Activated naive CD4-positive, alpha-beta T cell treated with anti-CD3 and anti-CD28 coated beads, Interleukin-2, amount 10 ng/mL, durations not matched to agents 7 days and 5 days (primary cell): ENCODE data around the gene KCNK17.

Experiments used
- CTCF ChIA-PET: fragments of 350-600 bp; sonication (Branson Sonifier 250); formaldehyde crosslinking; loops from one replicate; lab custom pipeline; 2021; ENCODE audit warnings: antibody characterized with exemption; lab: Charles Lee
- DNase-seq: peaks from one replicate; pipeline ENCODE4 v3.0.0-alpha.2; 2020
- H3K27ac Mint-ChIP-seq: one replicate; pipeline ENCODE4 v1.8.0; 2021; ENCODE audit warnings: mild to moderate bottlenecking, moderate library complexity, mixed read lengths
- H3K27me3 Mint-ChIP-seq: one replicate; pipeline ENCODE4 v1.8.0; 2021; ENCODE audit warnings: mild to moderate bottlenecking, mixed read lengths
- H3K36me3 Mint-ChIP-seq: one replicate; pipeline ENCODE4 v1.8.0; 2021; ENCODE audit warnings: mixed read lengths
- H3K4me1 Mint-ChIP-seq: one replicate; pipeline ENCODE4 v1.8.0; 2021; ENCODE audit warnings: mixed read lengths
- H3K4me3 Mint-ChIP-seq: one replicate; pipeline ENCODE4 v1.8.0; 2021; ENCODE audit warnings: mild to moderate bottlenecking, moderate library complexity, mixed read lengths
- H3K9me3 Mint-ChIP-seq: one replicate; pipeline ENCODE4 v1.8.0; 2021; ENCODE audit warnings: mixed read lengths

Gene KCNK17

DNA sequence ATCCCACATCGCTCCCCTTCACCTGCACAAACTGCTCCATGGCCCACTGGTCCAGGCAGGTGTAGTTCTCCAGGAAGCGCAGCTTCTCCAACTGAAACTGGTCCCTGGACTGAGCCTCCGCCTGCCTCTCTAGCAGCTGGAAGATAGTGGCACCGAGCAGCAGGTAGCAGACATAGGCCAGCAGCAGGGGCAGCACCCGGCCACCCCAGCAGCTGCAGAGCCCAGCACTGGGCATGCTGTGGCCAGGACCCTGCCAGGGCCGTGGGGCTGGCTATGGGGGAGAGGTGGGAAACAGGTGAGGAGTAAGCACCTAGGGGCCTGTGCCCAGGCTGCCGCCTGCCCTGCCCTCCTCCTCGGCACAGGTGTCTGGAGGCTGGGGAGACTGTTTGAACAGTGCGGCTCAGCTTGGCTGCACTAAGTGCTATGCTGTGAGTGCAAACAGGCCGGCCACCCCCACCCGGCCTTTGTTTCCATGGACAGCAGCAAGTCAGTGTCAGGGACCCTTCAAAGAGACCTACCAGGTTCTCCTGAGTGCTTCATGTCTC is 8.2 kb upstream of the KCNK17 start, which contains the start of gene KCNK16:
TSS of gene KCNK16 (minus strand) at position 397 of the 545 bp plus-strand sequence. CDS start at position 235, 162 bp downstream.
- Mint-ChIP-seq H3K27me3 (peaks cover 56% of the 10 kb centered on the region), H3K36me3 (no peaks in the 10 kb centered on the region), H3K27ac (no peak within 1 kb of the TSS), H3K4me1 (no peaks in the 10 kb centered on the region), H3K9me3 (no peaks in the 10 kb centered on the region), H3K4me3 (no peak within 1 kb of the TSS)
- CTCF ChIA-PET: interaction anchor here (1.0 kb wide), 1 partner anchor 12 kb away, joined by 3 read pairs; no protein-coding TSS in a partner anchor
- no peak for DNase-seq

DNA sequence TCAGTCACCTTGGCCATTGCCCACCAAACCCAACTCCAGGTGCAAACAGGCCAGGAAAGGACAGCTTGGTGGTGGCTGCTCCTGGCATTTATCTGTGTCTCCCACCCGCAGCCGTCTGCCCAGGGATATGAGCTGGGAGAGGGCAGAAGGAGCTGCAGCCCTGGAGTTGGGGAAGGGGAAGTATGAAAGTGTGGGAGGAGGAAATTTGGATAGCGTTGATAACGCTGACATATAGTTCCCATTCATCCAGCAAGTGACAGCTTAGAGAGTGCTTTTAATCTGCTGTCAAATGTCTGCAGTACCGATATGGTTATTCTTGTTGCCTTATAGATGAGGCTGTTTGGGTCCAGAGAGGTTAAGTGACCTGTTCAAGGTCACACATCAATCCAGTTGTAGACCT is 7.5 kb upstream of the KCNK17 start:
- CTCF ChIA-PET: interaction anchor here (1.0 kb wide), 1 partner anchor 11 kb away, joined by 3 read pairs; no protein-coding TSS in a partner anchor
- Mint-ChIP-seq H3K27me3 (peaks cover 59% of the 10 kb centered on the region), H3K9me3 (no peaks in the 10 kb centered on the region), H3K4me1 (no peaks in the 10 kb centered on the region), H3K36me3 (no peaks in the 10 kb centered on the region), H3K27ac (no peak overlapping the region), H3K4me3 (no peak overlapping the region)
- DNase-seq: no peak

DNA sequence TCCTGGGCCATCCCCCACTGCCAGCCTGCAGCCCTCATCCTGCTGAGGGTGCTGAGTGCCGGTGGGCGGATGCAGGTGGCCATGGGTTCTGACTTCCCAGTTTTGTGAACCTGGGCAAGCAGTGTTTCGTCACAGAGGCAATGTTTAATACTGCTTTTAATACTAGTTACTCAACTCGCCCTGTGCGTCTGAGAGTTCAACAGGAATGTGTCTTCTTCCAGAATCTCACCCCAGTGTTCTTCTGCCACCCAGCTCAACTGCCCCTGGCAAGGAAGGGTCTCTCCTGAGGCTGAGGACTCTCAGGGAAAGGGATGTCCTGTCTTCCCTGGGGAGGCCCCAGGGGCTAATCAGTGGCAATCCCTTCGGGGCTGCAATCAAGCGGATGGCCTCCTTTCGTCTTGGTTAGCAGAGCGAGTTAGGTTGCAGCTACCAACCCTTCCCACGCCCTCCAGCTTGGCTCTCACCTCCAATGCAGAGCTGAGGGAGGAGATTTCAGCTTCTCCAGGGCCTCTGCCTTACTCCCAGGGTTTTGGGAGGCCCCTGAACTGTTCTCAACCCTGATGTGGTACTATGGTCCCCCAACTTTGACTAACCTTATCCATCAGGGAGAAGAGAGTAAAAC is 6.3 kb upstream of the KCNK17 start:
- H3K4me3 Mint-ChIP-seq: no peak overlapping the region
- no peak overlapping the region for H3K27ac Mint-ChIP-seq
- no peaks in the 10 kb centered on the region for H3K9me3 Mint-ChIP-seq
- no peak for DNase-seq
- no peaks in the 10 kb centered on the region for H3K36me3 Mint-ChIP-seq
- CTCF ChIA-PET: no interaction called here
- H3K4me1 Mint-ChIP-seq: no peaks in the 10 kb centered on the region
- H3K27me3 Mint-ChIP-seq: peaks cover 66% of the 10 kb centered on the region

DNA sequence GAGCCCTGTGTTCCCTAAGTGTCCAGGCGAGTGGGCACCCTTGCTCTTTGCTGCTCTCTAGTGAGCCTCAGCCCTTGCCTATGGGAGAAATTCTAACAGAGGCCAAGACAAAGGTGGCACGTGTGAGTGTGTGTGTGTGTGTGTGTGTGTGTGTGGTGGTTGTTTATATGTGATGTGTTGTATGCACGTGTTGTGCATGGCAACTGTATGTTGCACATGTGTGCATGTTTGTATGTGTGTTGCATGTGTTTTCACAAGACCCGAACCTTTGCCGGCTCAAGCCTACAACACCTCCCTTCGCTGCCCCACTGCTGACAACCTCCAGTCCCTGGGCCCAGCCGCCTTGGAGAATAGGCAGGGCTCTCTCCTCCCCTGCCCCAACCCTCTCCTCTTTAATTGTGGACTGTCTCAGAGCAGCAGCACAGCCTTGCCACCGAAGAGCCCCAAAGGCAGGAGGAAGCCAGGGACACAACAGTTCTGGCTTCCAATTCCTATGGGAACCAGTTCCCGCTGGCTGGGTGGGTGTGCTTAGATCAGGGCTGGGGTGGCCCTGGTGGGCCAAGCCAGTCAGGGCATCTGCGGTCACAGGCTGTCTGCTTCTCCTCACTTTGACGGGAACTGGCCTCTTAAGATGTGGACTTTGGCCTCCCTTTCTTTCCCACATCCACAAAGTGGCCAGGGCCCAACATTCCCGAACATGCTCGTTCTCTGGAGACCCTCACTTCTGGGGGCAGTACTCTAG is 5.6 kb upstream of the KCNK17 start:
- H3K27ac Mint-ChIP-seq: no peak overlapping the region
- no peaks in the 10 kb centered on the region for H3K9me3 Mint-ChIP-seq
- no peak for DNase-seq
- H3K36me3 Mint-ChIP-seq: no peaks in the 10 kb centered on the region
- no peaks in the 10 kb centered on the region for H3K4me1 Mint-ChIP-seq
- CTCF ChIA-PET: no interaction called here
- no peak overlapping the region for H3K4me3 Mint-ChIP-seq
- H3K27me3 Mint-ChIP-seq: peaks cover 72% of the 10 kb centered on the region

DNA sequence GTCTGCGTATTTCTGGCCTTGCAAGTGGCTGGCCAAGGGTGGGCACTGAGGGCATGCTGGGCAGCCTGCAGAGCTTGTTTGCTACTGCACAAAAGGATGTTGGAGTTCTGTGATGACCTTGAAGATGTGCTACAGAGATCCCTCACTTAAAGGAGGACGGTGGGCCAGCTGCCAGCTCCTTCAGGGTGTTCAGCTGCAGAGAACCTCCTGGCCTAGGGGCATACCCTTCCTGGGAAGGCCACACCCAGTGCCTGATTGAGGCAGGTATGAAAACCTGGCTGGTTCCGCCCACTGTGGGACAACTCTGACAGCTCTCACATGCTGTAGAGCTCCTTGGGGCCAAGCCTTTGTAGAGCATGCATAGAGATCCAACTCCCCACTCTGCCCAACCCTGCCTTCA is 3.0 kb upstream of the KCNK17 start:
- H3K27me3 Mint-ChIP-seq: peaks cover 96% of the 10 kb centered on the region
- H3K4me3 Mint-ChIP-seq: no peak overlapping the region
- CTCF ChIA-PET: no interaction called here
- no peak overlapping the region for H3K27ac Mint-ChIP-seq
- H3K4me1 Mint-ChIP-seq: peaks cover 8% of the 10 kb centered on the region
- no peaks in the 10 kb centered on the region for H3K9me3 Mint-ChIP-seq
- no peak for DNase-seq
- H3K36me3 Mint-ChIP-seq: no peaks in the 10 kb centered on the region

DNA sequence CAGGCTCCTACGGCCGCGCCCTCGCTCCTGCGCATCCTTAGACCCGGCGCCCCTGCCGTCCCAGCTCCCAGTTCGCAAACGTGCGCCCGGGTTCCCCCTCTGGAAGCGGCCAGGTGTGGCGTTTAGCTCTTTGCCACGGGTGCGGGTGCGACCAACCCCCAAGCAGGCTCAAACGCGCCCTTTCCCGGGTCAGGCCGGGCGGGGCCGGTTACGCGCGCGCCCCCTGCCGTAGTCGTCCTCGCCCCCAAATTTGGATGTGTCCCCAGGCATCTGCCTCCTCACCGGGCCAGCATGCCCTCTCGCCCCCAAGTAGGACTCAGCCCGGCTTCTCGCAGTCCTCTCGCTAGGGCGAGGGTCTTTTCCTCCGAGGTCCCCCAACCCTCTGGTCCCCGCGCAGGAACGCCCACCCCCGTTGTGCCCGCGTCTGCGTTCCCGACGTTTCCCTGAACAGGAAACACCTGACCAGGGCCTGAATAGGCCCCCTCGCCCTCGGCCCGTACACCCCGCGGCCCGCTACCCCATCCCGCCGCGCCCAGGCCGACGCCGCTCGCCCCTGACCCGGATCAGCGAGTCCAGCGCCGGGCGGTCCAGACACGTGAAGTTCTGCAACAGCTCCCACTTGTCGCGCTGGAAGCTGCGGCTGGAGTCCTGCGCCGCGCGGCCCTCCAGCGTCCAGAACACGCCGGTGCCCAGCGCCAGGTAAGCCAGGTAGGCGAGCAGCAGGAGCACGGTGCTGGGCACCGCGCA is 520 bp downstream of the KCNK17 start:
- no peak overlapping the region for H3K4me3 Mint-ChIP-seq
- no peaks in the 10 kb centered on the region for H3K36me3 Mint-ChIP-seq
- H3K4me1 Mint-ChIP-seq: peaks cover 8% of the 10 kb centered on the region
- H3K27me3 Mint-ChIP-seq: peaks cover 92% of the 10 kb centered on the region
- H3K9me3 Mint-ChIP-seq: no peaks in the 10 kb centered on the region
- CTCF ChIA-PET: interaction anchor here (1.7 to 17.8 kb wide), 3 partner anchors 11 to 441 kb away, joined by 4 to 410 read pairs (median 7); no protein-coding TSS in a partner anchor
- H3K27ac Mint-ChIP-seq: no peak overlapping the region
- DNase-seq: no peak

DNA sequence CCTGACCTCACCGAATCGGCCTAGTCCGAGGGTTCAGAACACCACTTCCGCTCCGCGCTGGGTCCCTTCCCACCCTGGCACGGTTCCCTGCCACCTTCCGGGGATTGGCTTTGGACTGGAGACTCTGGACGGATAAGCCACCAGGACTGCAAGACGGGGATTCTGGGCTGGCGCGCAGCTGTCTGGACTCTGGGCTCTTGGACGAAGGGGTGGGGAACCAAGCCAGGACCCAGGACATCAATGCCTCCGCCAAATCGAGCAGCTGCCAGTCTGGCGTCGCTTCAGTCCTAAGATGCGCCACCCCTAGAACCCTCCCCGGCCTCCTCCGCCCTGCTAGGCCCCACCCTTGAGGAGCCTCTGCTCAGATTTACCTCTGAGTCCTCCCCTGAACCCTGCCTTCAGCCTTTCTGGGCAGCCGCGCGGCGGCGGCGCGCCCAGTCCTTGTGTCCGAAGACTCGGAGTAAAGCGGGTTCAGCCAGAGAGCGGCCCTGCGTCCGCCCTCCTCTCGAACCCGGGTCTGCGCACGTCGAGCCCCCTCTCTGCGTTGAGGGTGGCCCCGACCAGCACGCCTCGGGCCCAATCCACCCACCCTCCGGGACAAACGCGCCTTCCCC is 1.2 kb downstream of the KCNK17 start:
- Mint-ChIP-seq H3K27ac (no peak overlapping the region), H3K27me3 (peaks cover 88% of the 10 kb centered on the region), H3K36me3 (no peaks in the 10 kb centered on the region), H3K4me3 (no peak overlapping the region), H3K4me1 (peaks cover 8% of the 10 kb centered on the region), H3K9me3 (no peaks in the 10 kb centered on the region)
- CTCF ChIA-PET: interaction anchor here (1.7 to 17.8 kb wide), 3 partner anchors 10 to 441 kb away, joined by 4 to 410 read pairs (median 7); no protein-coding TSS in a partner anchor
- no peak for DNase-seq

DNA sequence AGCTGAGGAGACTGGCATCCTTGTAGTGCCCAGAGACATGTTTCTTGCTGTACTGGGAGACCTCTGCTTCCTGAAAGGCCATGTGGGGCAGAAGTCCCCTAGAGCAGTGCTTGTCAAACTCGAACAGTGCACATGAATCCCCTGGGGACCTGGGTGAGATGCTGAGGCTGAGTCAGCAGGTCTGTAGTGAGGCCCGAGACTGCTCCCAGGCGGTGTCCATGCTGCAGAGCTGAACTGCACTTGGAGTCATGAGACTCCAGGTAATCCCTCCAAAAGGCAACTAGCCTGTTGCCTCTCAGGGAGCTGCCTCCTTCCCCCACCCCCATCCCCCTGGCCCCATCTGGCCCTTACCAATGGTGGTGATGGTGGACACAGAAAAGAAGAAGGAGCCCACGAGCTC is 3.7 kb downstream of the KCNK17 start:
- peaks cover 63% of the 10 kb centered on the region for H3K27me3 Mint-ChIP-seq
- no peak overlapping the region for H3K27ac Mint-ChIP-seq
- H3K4me1 Mint-ChIP-seq: peaks cover 8% of the 10 kb centered on the region
- DNase-seq: no peak
- H3K4me3 Mint-ChIP-seq: no peak overlapping the region
- H3K9me3 Mint-ChIP-seq: no peaks in the 10 kb centered on the region
- CTCF ChIA-PET: interaction anchor here (0.6 to 17.8 kb wide), 25 partner anchors 11 to 439 kb away, joined by 3 to 410 read pairs (median 4); no protein-coding TSS in a partner anchor
- no peaks in the 10 kb centered on the region for H3K36me3 Mint-ChIP-seq

DNA sequence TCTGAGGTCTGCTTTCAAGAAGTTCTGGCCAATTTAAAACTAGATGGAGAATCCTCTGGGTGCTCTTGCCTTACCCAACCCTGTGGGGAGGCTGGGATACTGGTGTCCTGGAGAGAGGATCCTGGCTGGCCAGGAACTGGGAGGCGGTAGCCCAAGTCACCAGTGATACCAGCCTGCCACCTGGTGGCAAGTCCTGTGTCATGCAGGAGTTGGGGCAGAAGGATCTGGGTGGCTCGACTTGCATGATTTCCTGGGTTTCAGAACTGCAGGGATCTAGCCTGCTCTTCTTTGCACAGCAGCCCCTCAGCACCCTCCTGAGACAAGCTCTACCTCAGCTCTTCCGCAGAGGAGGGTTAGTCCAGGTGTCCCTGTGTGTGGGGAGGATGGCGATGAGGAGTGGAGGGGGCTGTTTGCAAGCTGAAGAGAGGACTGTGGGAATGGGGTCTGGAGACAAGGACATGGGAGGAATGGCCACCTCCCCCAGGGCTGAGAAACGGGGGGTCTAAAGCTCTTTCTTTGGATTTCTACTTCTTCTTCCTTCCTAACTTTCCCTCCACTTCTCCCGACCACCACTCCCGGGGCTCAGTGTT is 4.2 kb downstream of the KCNK17 start:
- DNase-seq: peak; percentile 75
- Mint-ChIP-seq H3K4me3 (no peak overlapping the region), H3K4me1 (peaks cover 8% of the 10 kb centered on the region), H3K27me3 (peaks cover 58% of the 10 kb centered on the region), H3K36me3 (no peaks in the 10 kb centered on the region), H3K27ac (no peak overlapping the region), H3K9me3 (no peaks in the 10 kb centered on the region)
- CTCF ChIA-PET: interaction anchor here (0.7 to 17.8 kb wide), 30 partner anchors 11 to 438 kb away, joined by 3 to 410 read pairs (median 4); no protein-coding TSS in a partner anchor

DNA sequence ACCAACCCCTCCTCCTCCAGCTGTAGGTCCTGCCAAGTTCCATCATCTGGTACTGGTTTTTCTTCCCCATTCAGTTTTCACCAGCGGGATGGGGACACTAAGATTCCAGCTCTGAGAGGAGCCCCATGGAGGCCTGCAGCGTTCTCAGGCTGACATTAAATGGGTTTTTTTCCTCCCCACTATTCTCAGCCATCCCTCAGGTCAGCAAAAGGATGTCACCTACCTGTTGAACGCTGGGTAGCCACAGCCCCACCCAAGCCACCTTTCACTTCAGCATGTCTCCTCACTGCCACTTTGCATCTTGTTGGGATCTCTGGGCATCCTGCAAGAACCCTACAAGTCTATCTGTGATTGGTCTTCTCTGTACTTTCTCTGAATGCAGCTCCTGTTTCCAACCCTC is 6.8 kb downstream of the KCNK17 start:
- H3K27me3 Mint-ChIP-seq: peaks cover 32% of the 10 kb centered on the region
- no peak overlapping the region for H3K27ac Mint-ChIP-seq
- CTCF ChIA-PET: interaction anchor here (0.7 to 17.8 kb wide), 8 partner anchors 26 to 435 kb away, joined by 3 to 410 read pairs (median 5); no protein-coding TSS in a partner anchor
- no peak for DNase-seq
- H3K4me1 Mint-ChIP-seq: peaks cover 6% of the 10 kb centered on the region
- H3K36me3 Mint-ChIP-seq: no peaks in the 10 kb centered on the region
- H3K4me3 Mint-ChIP-seq: no peak overlapping the region
- no peaks in the 10 kb centered on the region for H3K9me3 Mint-ChIP-seq

DNA sequence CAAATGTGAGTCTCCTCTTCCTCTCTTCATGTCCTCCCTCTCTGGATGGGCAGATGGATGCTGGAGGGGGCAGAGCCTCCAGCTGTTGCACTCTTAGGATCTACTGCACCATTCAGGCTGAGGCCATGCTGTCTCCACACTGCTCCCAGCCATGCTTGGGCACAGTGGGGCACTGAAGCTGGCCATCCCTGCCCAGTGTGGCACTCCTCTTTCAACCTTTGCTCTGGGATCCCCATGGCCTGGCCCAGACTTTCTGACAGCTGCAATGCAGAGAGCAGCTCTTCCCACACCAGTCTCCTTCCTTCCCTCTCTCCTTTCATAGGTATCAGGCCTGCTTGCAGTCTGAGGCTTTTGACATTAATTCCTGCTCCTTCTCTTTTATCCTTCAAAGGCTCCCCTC is 9.3 kb downstream of the KCNK17 start:
- CTCF ChIA-PET: interaction anchor here (0.7 to 17.8 kb wide), 8 partner anchors 122 to 307 kb away, joined by 3 to 410 read pairs (median 4); no protein-coding TSS in a partner anchor
- H3K27me3 Mint-ChIP-seq: peaks cover 9% of the 10 kb centered on the region

DNA sequence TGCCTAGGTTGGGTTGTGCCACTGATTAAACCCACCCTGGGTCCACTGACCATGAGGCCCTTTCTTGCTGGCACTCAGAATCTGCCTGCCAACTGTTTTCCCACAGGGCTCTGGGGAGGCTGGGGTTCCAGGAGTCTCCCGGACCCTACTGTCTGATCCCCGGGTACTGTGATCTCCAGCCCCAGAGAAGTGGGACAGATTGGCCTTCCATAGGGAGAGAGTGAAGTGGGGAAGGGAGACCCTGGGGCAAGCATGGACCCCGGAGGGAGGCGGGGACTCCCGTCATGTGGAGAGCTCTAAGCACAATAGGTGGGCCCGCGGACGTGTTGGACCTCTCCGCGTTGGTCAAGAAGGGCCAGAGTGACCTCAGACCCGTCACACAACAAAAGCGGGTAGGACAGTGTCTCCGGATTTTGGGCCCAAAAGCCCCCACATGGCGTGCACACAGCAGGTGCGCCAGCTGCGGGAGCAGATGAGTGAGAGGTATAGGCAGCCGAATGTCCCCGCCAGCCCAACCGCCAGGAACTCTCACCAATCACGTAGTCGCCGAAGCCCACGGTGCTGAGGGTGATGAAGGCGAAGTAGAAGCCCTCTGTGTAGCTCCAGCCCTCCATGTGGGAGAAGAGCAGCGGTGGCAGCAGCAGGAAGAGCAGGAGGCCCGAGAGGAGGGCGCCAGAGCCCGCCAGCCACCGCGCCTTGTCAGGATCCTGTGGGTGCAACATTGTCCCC is 10.6 kb downstream of the KCNK17 start:
- DNase-seq: no peak
- Mint-ChIP-seq H3K4me3 (no peak overlapping the region), H3K27ac (no peak overlapping the region), H3K36me3 (no peaks in the 10 kb centered on the region), H3K9me3 (no peaks in the 10 kb centered on the region), H3K4me1 (peaks cover 6% of the 10 kb centered on the region), H3K27me3 (peaks cover 1% of the 10 kb centered on the region)
- CTCF ChIA-PET: interaction anchor here (0.9 to 17.8 kb wide), 30 partner anchors 9 to 458 kb away, joined by 3 to 410 read pairs (median 5); partner anchors contain the start of gene KCNK5

More for the DNA sequence above, 9.3 kb downstream of the KCNK17 start:
- Mint-ChIP-seq H3K4me3 (no peak overlapping the region), H3K4me1 (peaks cover 6% of the 10 kb centered on the region), H3K27ac (no peak overlapping the region), H3K36me3 (no peaks in the 10 kb centered on the region), H3K9me3 (no peaks in the 10 kb centered on the region)
- no peak for DNase-seq
